Liver (tissue), 9 donors: ENCODE measurements around the gene RFC3. TPM values are rescaled to one million over a fixed set of nuclear protein-coding genes. Genes with fewer than 3 reads are reported as not detected.

Experiments
- DNase-seq: peaks from one replicate; pipeline ENCODE4 v3.0.0-alpha.2; 2017; ENCODE audit warnings: low spot score
- H3K27ac ChIP-seq, 2 donors: one replicate each; pipeline ENCODE4 v1.7.0; 2013; ENCODE audit warnings: inconsistent platforms in 2 of 2, low read length in 2 of 2, control low read depth in 1 of 2, low read depth in 1 of 2, mild to moderate bottlenecking in 1 of 2
- H3K27me3 ChIP-seq, 4 donors: one replicate each; pipeline versions ENCODE4 v1.6.1 to v1.7.0; 2013; ENCODE audit warnings: low read length in 3 of 4, inconsistent platforms in 1 of 4, mild to moderate bottlenecking in 1 of 4, moderate library complexity in 1 of 4; ENCODE audit not compliant: control insufficient read depth in 4 of 4, insufficient read depth in 4 of 4
- H3K36me3 ChIP-seq, 4 donors: one replicate each; pipeline versions ENCODE4 v1.6.1 to v1.7.0; 2013; ENCODE audit warnings: low read length in 3 of 4, mild to moderate bottlenecking in 3 of 4, low read depth in 1 of 4, moderate library complexity in 1 of 4; ENCODE audit not compliant: control insufficient read depth in 4 of 4, insufficient read depth in 3 of 4
- H3K4me1 ChIP-seq, 4 donors: one replicate each; pipeline versions ENCODE4 v1.6.1 to v1.7.0; 2013; ENCODE audit warnings: low read length in 3 of 4, mild to moderate bottlenecking in 3 of 4, moderate library complexity in 1 of 4; ENCODE audit not compliant: control insufficient read depth in 4 of 4, insufficient read depth in 4 of 4
- H3K4me3 ChIP-seq, 3 donors: one replicate each; pipeline versions ENCODE4 v1.6.1 to v1.7.0; 2013; ENCODE audit warnings: low read length in 3 of 3, control low read depth in 1 of 3, low read depth in 1 of 3, mild to moderate bottlenecking in 1 of 3
- H3K9ac ChIP-seq, 2 donors: one replicate each; pipeline ENCODE4 v1.7.0; 2013; ENCODE audit warnings: low read length in 2 of 2, mild to moderate bottlenecking in 2 of 2, moderate library complexity in 2 of 2, control low read depth in 1 of 2, low read depth in 1 of 2
- H3K9me3 ChIP-seq, 4 donors: one replicate each; pipeline versions ENCODE4 v1.6.1 to v1.7.0; 2013; ENCODE audit warnings: low read length in 3 of 4; ENCODE audit not compliant: control insufficient read depth in 4 of 4
- EGR1 ChIP-seq, 2 donors: IDR thresholded peaks; 2 replicates each; pipeline ENCODE4 v1.6.1; 2016 to 2018; ENCODE audit warnings: antibody characterized with exemption in 2 of 2, low read depth in 2 of 2
- FOXA2 ChIP-seq: IDR thresholded peaks from 2 replicates; pipeline ENCODE4 v1.6.1; 2016; ENCODE audit warnings: antibody characterized with exemption
- GABPA ChIP-seq, 2 donors: IDR thresholded peaks in 1 of 2; conservative IDR thresholded peaks in 1 of 2; 2 replicates each; pipeline ENCODE4 v1.6.1; 2016; ENCODE audit warnings: antibody characterized with exemption in 2 of 2, mild to moderate bottlenecking in 1 of 2, moderate library complexity in 1 of 2
- JUND ChIP-seq, 2 donors: IDR thresholded peaks; 2 replicates each; pipeline ENCODE4 v1.6.1; 2016; ENCODE audit warnings: antibody characterized with exemption in 2 of 2
- MAX ChIP-seq: IDR thresholded peaks from 2 replicates; pipeline ENCODE4 v1.6.1; 2016; ENCODE audit warnings: antibody characterized with exemption
- RAD21 ChIP-seq, 2 donors: IDR thresholded peaks; 2 replicates each; pipeline ENCODE4 v1.6.1; 2016; ENCODE audit warnings: antibody characterized with exemption in 2 of 2, mild to moderate bottlenecking in 2 of 2
- REST ChIP-seq: IDR thresholded peaks from 2 replicates; pipeline ENCODE4 v1.6.1; 2016; ENCODE audit warnings: antibody characterized with exemption, mild to moderate bottlenecking
- RXRA ChIP-seq, 2 donors: IDR thresholded peaks; 2 replicates each; pipeline ENCODE4 v1.6.1; 2017 to 2018; ENCODE audit warnings: antibody characterized with exemption in 2 of 2, mild to moderate bottlenecking in 1 of 2
- SP1 ChIP-seq: IDR thresholded peaks from 2 replicates; pipeline ENCODE4 v1.6.1; 2018; ENCODE audit warnings: antibody characterized with exemption, mild to moderate bottlenecking
- TAF1 ChIP-seq: conservative IDR thresholded peaks from 2 replicates; pipeline ENCODE4 v1.6.1; 2016; ENCODE audit warnings: antibody characterized with exemption, mild to moderate bottlenecking
- YY1 ChIP-seq: IDR thresholded peaks from 2 replicates; pipeline ENCODE4 v1.6.1; 2016; ENCODE audit warnings: antibody characterized with exemption, mild to moderate bottlenecking
- WGBS: extraction: QIAGEN DNeasy Blood & Tissue Kit; methylation state at CpG from one replicate; pipeline ENCODE4 v1.1.7; 2013; 5-methylcytosine and 5-hydroxymethylcytosine counted together
- polyA plus RNA-seq, 2 donors: library from polyadenylated mRNA; stranded (reverse) in 1 of 2; unstranded in 1 of 2; fragments of 200-250 nt in 1 of 2; fragments of >200 nt in 1 of 2; fragmentation: Nextera tagmentation in 1 of 2; extraction: Ambion mirVana in 1 of 2; gene quantifications; one replicate each; pipeline versions ENCODE4 v1.2.1 to v1.2.3, GENCODE V29; 2013 to 2015
- total RNA-seq, 2 donors: library from RNA; depleted of rRNA; stranded (reverse); fragments of >200 nt; gene quantifications; one replicate each; pipeline ENCODE4 v1.2.3, GENCODE V29; 2014
- TF ChIP-seq, protein P1 (sequence below): IDR thresholded peaks from 2 replicates; pipeline ENCODE4 v1.6.1; 2016; ENCODE audit warnings: antibody characterized with exemption
- TF ChIP-seq, protein P2 (sequence below): fragments of 150-350 bp; IDR thresholded peaks from 2 replicates; pipeline ENCODE4 v1.5.1; 2017; ENCODE audit warnings: improper control_type of control experiment, low read depth, low read length; ENCODE audit not compliant: missing input control
- donor health status: healthy.
- donor health status: healthy.
- donor health status: healthy.
- donor health status: healthy.
- donor health status: healthy.

The RFC3 gene
- total and polyA plus RNA-seq, 4 donors, result 1.9 to 19.1 (median 3.0) TPM

DNA sequence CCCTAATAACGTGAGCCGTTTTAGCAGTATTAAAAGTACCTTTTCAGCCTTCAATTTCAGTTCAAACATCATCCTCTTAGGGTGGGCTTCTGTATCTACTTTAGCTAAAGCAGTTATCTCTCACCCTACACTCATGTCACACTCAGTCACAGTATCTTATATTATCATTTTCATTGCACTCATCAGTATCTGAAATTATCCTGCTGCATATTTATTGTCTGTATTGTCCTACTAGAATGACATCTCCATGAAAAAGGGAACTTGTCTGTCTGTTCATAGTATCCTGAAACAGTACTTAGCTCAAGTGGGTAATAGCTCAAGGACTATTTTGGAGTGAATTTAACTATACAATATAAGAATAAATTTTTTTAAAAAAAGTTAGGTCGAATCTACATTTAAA, 19.9 kb upstream of the RFC3 start:
- Histone ChIP-seq H3K27ac (no peak overlapping the region), H3K9me3 (no peaks in the 10 kb centered on the region), H3K4me1 (peaks cover 0 to 4% (median 0%) of the 10 kb centered on the region in 4 donors), H3K9ac (no peak overlapping the region), H3K36me3 (no peaks in the 10 kb centered on the region), H3K4me3 (no peak overlapping the region), H3K27me3 (no peaks in the 10 kb centered on the region)
- DNase-seq, result no peak
- WGBS, result 60% methylated on average over 3 of the region's 3 CpGs
- TF ChIP-seq YY1, result no peak
- TF ChIP-seq GABPA (IDR thresholded peaks at IDR 0.05 in 1 of 2, conservative IDR thresholded peaks at IDR 0.05 in 1 of 2), result no peak
- no peak for TF ChIP-seq TAF1
- TF ChIP-seq MAX, result no peak
- no peak for TF ChIP-seq RXRA (IDR thresholded peaks at IDR 0.05)
- TF ChIP-seq REST, result no peak
- TF ChIP-seq, protein P1, sequence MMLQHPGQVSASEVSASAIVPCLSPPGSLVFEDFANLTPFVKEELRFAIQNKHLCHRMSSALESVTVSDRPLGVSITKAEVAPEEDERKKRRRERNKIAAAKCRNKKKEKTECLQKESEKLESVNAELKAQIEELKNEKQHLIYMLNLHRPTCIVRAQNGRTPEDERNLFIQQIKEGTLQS, result no peak

DNA sequence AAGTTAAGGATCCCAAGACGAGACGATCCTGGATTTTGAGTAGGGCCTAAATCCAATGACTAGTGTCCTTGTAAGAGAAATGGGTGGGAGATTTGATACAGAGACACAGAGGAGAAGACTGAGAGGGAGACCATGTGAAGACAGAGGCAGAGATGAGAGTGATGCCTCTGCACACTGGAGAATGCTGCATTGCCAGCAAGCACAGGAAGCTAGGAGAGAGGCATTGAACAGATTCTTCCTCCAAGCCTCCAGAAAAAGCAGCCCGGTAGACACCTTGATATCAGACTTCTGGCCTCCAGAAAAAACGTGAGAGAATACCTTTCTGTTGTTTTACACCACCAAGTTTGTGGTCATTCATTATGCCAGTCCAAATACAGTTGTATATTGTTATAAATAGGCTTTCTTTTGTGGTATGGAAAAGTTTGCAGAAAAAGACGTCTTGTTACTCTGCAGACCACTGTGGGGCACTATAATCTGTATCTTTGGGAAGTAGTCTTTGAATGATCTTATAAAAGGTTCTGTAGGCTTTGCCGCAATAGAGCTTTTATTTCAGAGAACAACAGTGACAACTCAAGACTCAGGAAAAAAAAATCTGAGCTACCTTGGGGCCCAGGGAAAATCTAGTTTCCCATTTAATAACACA, 17.9 kb upstream of the RFC3 start:
- WGBS, result 40% methylated on average over 6 of the region's 6 CpGs
- peak overlapping the region in 2 of 3 donors; percentile 6 to 30 for H3K4me3 ChIP-seq
- no peaks in the 10 kb centered on the region for H3K27me3 ChIP-seq
- no peak overlapping the region for H3K27ac ChIP-seq
- DNase-seq, result no peak
- H3K4me1 ChIP-seq, result peaks cover 0 to 4% (median 0%) of the 10 kb centered on the region in 4 donors
- TF ChIP-seq, protein P2, sequence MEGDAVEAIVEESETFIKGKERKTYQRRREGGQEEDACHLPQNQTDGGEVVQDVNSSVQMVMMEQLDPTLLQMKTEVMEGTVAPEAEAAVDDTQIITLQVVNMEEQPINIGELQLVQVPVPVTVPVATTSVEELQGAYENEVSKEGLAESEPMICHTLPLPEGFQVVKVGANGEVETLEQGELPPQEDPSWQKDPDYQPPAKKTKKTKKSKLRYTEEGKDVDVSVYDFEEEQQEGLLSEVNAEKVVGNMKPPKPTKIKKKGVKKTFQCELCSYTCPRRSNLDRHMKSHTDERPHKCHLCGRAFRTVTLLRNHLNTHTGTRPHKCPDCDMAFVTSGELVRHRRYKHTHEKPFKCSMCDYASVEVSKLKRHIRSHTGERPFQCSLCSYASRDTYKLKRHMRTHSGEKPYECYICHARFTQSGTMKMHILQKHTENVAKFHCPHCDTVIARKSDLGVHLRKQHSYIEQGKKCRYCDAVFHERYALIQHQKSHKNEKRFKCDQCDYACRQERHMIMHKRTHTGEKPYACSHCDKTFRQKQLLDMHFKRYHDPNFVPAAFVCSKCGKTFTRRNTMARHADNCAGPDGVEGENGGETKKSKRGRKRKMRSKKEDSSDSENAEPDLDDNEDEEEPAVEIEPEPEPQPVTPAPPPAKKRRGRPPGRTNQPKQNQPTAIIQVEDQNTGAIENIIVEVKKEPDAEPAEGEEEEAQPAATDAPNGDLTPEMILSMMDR, result peak; percentile 33
- TF ChIP-seq RAD21 (IDR thresholded peaks at IDR 0.05) (peak; percentile 74 to 75), JUND (IDR thresholded peaks at IDR 0.05) (no peak)
- H3K36me3 ChIP-seq, result no peaks in the 10 kb centered on the region
- H3K9ac ChIP-seq, result no peak overlapping the region
- no peaks in the 10 kb centered on the region for H3K9me3 ChIP-seq

DNA sequence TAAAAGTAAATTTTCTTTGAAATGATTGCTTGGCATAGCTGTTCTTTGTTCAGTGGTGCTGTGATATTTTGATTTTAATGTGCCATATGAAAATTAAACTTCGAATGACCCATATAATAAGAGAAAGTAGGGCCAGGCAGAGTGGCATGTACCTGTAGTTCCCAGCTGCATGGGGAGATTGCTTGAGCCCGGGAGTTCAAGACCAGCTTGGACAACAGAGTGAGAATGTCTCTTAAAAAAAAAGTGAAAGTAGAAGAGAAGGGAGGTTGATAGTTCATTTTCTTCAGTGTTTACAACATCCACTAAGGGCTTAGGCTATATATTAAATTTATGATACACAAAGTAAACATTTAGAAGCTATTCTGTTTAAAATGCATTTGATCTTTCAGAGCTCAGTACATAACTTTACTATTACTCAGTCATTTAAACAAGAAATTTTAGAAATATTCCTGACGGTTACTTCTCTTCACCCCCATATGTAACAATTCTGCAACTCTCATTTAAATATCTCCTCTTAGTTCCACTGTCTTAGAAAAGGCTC, 17.2 kb upstream of the RFC3 start:
- TF ChIP-seq JUND (IDR thresholded peaks at IDR 0.05) (no peak), RXRA (IDR thresholded peaks at IDR 0.05) (no peak), SP1 (no peak), REST (no peak), YY1 (no peak), FOXA2 (no peak), TAF1 (no peak), EGR1 (IDR thresholded peaks at IDR 0.05; ENCODE audit: low read depth in 2 of 2) (no peak), RAD21 (IDR thresholded peaks at IDR 0.05) (no peak)
- TF ChIP-seq, protein P1, result no peak

More for the DNA sequence above, 17.2 kb upstream of the RFC3 start:
- no peak for DNase-seq
- WGBS, result 18% methylated on average over 3 of the region's 3 CpGs
- Histone ChIP-seq H3K27ac (no peak overlapping the region), H3K27me3 (no peaks in the 10 kb centered on the region), H3K4me3 (peak overlapping the region in 2 of 3 donors; percentile 6 to 30), H3K36me3 (no peaks in the 10 kb centered on the region), H3K4me1 (peaks cover 0 to 4% (median 0%) of the 10 kb centered on the region in 4 donors), H3K9me3 (no peaks in the 10 kb centered on the region), H3K9ac (no peak overlapping the region)
